Activated T-helper 2 cell treated with anti-CD3 and anti-CD28 coated beads, Interferon-gamma antibody, Interleukin-2, Interleukin-4, amounts not matched to agents 10 μg/mL and 5 μg/mL and 100 μg/mL, durations not matched to agents 14 hours and 24 hours and 36 hours (primary cell): Measurements from ENCODE around the gene TNP1. TPM values are rescaled to one million over a fixed set of nuclear protein-coding genes. Genes with fewer than 3 reads are reported as not detected.

Experiments
- DNase-seq: peaks from one replicate; pipeline ENCODE4 v3.0.0; 2021; ENCODE audit warnings: low spot score
- H3K27ac Mint-ChIP-seq: one replicate; pipeline ENCODE4 v1.8.0; 2021; ENCODE audit warnings: mixed read lengths
- H3K27me3 Mint-ChIP-seq: one replicate; pipeline ENCODE4 v1.8.0; 2021; ENCODE audit warnings: low read depth, mixed read lengths
- H3K36me3 Mint-ChIP-seq: one replicate; pipeline ENCODE4 v1.8.0; 2021; ENCODE audit warnings: low read depth, mixed read lengths
- H3K4me1 Mint-ChIP-seq: one replicate; pipeline ENCODE4 v1.8.0; 2021; ENCODE audit warnings: low read depth, mixed read lengths
- H3K4me3 Mint-ChIP-seq: one replicate; pipeline ENCODE4 v1.8.0; 2021; ENCODE audit warnings: low read depth, mild to moderate bottlenecking, moderate library complexity, mixed read lengths
- H3K9me3 Mint-ChIP-seq: one replicate; pipeline ENCODE4 v1.8.0; 2021; ENCODE audit warnings: mixed read lengths
- intact Hi-C: fragments of 100-400 bp; cut with micrococcal nuclease; formaldehyde crosslinking; loops from one replicate; pipeline ENCODE4 v1.15.1; 2023
- total RNA-seq: library from RNA; stranded (reverse); gene quantifications from 2 replicates; pipeline ENCODE4 v1.2.3, GENCODE V29; 2022

TNP1 gene
- total RNA-seq, 1 donor from 2014 or later: not detected

- DNase-seq: no peak
- Mint-ChIP-seq H3K4me1 (peaks cover 29% of the 10 kb centered on the region), H3K27ac (no peak overlapping the region), H3K36me3 (no peaks in the 10 kb centered on the region), H3K9me3 (no peaks in the 10 kb centered on the region), H3K27me3 (peaks cover 9% of the 10 kb centered on the region), H3K4me3 (no peak overlapping the region)
- intact Hi-C loops: no loop called here
These were observed 8.3 kb downstream of the TNP1 start for GRCh38 chr2:216851486-216852090.

- Mint-ChIP-seq H3K9me3 (no peaks in the 10 kb centered on the region), H3K27me3 (peaks cover 9% of the 10 kb centered on the region), H3K27ac (no peak overlapping the region), H3K36me3 (no peaks in the 10 kb centered on the region), H3K4me3 (no peak overlapping the region), H3K4me1 (peaks cover 23% of the 10 kb centered on the region)
- no peak for DNase-seq
- intact Hi-C loops: loop anchor here (1.0 kb wide), 1 partner anchor 8 kb away; no protein-coding TSS in a partner anchor
These were observed 9.1 kb downstream of the TNP1 start for GRCh38 chr2:216850665-216851322.

- Mint-ChIP-seq H3K9me3 (no peaks in the 10 kb centered on the region), H3K4me3 (no peak overlapping the region), H3K27ac (no peak overlapping the region), H3K27me3 (peaks cover 14% of the 10 kb centered on the region), H3K36me3 (no peaks in the 10 kb centered on the region), H3K4me1 (peaks cover 23% of the 10 kb centered on the region)
- intact Hi-C loops: loop anchor here (1.0 kb wide), 1 partner anchor 8 kb away; no protein-coding TSS in a partner anchor
- no peak for DNase-seq
These were observed 9.9 kb downstream of the TNP1 start for GRCh38 chr2:216849987-216850386.

GRCh38 chr2:216845426-216845825 lies 14.4 kb downstream of the TNP1 start:
- Mint-ChIP-seq H3K27ac (no peak overlapping the region), H3K27me3 (peaks cover 17% of the 10 kb centered on the region), H3K9me3 (no peaks in the 10 kb centered on the region), H3K4me1 (peaks cover 9% of the 10 kb centered on the region), H3K36me3 (no peaks in the 10 kb centered on the region), H3K4me3 (no peak overlapping the region)
- no peak for DNase-seq
- intact Hi-C loops: no loop called here

- Mint-ChIP-seq H3K4me1 (no peaks in the 10 kb centered on the region), H3K9me3 (no peaks in the 10 kb centered on the region), H3K27ac (no peak overlapping the region), H3K4me3 (no peak overlapping the region), H3K36me3 (no peaks in the 10 kb centered on the region), H3K27me3 (peaks cover 21% of the 10 kb centered on the region)
- DNase-seq: no peak
- intact Hi-C loops: no loop called here
These were observed 17.2 kb downstream of the TNP1 start for GRCh38 chr2:216842636-216843035.

- H3K27ac Mint-ChIP-seq: no peak overlapping the region
- no peak overlapping the region for H3K4me3 Mint-ChIP-seq
- intact Hi-C loops: no loop called here
These were observed 20.2 kb downstream of the TNP1 start for GRCh38 chr2:216839688-216840087.

GRCh38 chr2:216838151-216838550 lies 21.7 kb downstream of the TNP1 start:
- peaks cover 25% of the 10 kb centered on the region for H3K27me3 Mint-ChIP-seq
- no peaks in the 10 kb centered on the region for H3K4me1 Mint-ChIP-seq
- no peaks in the 10 kb centered on the region for H3K9me3 Mint-ChIP-seq
- H3K4me3 Mint-ChIP-seq: no peak overlapping the region
- intact Hi-C loops: no loop called here
- DNase-seq: no peak
- no peak overlapping the region for H3K27ac Mint-ChIP-seq
- H3K36me3 Mint-ChIP-seq: no peaks in the 10 kb centered on the region

More at GRCh38 chr2:216839688-216840087, 20.2 kb downstream of the TNP1 start:
- peaks cover 22% of the 10 kb centered on the region for H3K27me3 Mint-ChIP-seq
- no peak for DNase-seq
- H3K9me3 Mint-ChIP-seq: no peaks in the 10 kb centered on the region
- no peaks in the 10 kb centered on the region for H3K4me1 Mint-ChIP-seq
- H3K36me3 Mint-ChIP-seq: no peaks in the 10 kb centered on the region

GRCh38 chr2:216837740-216838139 lies 22.1 kb downstream of the TNP1 start:
- H3K9me3 Mint-ChIP-seq: no peaks in the 10 kb centered on the region

GRCh38 chr2:216833061-216833460 lies 26.8 kb downstream of the TNP1 start:
- Mint-ChIP-seq H3K36me3 (no peaks in the 10 kb centered on the region), H3K27me3 (peaks cover 26% of the 10 kb centered on the region), H3K4me3 (no peak overlapping the region), H3K4me1 (no peaks in the 10 kb centered on the region), H3K9me3 (no peaks in the 10 kb centered on the region), H3K27ac (no peak overlapping the region)
- no peak for DNase-seq
- intact Hi-C loops: no loop called here

More at GRCh38 chr2:216837740-216838139, 22.1 kb downstream of the TNP1 start:
- DNase-seq: no peak
- intact Hi-C loops: no loop called here
- no peak overlapping the region for H3K27ac Mint-ChIP-seq
- no peak overlapping the region for H3K4me3 Mint-ChIP-seq
- peaks cover 25% of the 10 kb centered on the region for H3K27me3 Mint-ChIP-seq
- H3K36me3 Mint-ChIP-seq: no peaks in the 10 kb centered on the region
- H3K4me1 Mint-ChIP-seq: no peaks in the 10 kb centered on the region

GRCh38 chr2:216830346-216830745 lies 29.5 kb downstream of the TNP1 start:
- no peaks in the 10 kb centered on the region for H3K9me3 Mint-ChIP-seq

GRCh38 chr2:216829533-216829932 lies 30.3 kb downstream of the TNP1 start:
- no peak overlapping the region for H3K27ac Mint-ChIP-seq
- H3K9me3 Mint-ChIP-seq: no peaks in the 10 kb centered on the region
- H3K4me1 Mint-ChIP-seq: no peaks in the 10 kb centered on the region
- no peaks in the 10 kb centered on the region for H3K36me3 Mint-ChIP-seq
- no peak overlapping the region for H3K4me3 Mint-ChIP-seq
- DNase-seq: no peak
- peaks cover 21% of the 10 kb centered on the region for H3K27me3 Mint-ChIP-seq
- intact Hi-C loops: no loop called here

More at GRCh38 chr2:216830346-216830745, 29.5 kb downstream of the TNP1 start:
- intact Hi-C loops: no loop called here
- Mint-ChIP-seq H3K4me3 (no peak overlapping the region), H3K4me1 (no peaks in the 10 kb centered on the region), H3K36me3 (no peaks in the 10 kb centered on the region), H3K27me3 (peaks cover 21% of the 10 kb centered on the region), H3K27ac (no peak overlapping the region)
- no peak for DNase-seq

- H3K27me3 Mint-ChIP-seq: peaks cover 19% of the 10 kb centered on the region
- DNase-seq: no peak
- no peaks in the 10 kb centered on the region for H3K4me1 Mint-ChIP-seq
- H3K36me3 Mint-ChIP-seq: no peaks in the 10 kb centered on the region
- H3K27ac Mint-ChIP-seq: no peak overlapping the region
- H3K9me3 Mint-ChIP-seq: no peaks in the 10 kb centered on the region
- no peak overlapping the region for H3K4me3 Mint-ChIP-seq
- intact Hi-C loops: no loop called here
These were observed 32.7 kb downstream of the TNP1 start for GRCh38 chr2:216827073-216827720.

- no peaks in the 10 kb centered on the region for H3K36me3 Mint-ChIP-seq
- H3K4me3 Mint-ChIP-seq: no peak overlapping the region
- no peak for DNase-seq
- H3K4me1 Mint-ChIP-seq: no peaks in the 10 kb centered on the region
- peaks cover 14% of the 10 kb centered on the region for H3K27me3 Mint-ChIP-seq
- no peak overlapping the region for H3K27ac Mint-ChIP-seq
- intact Hi-C loops: no loop called here
- H3K9me3 Mint-ChIP-seq: no peaks in the 10 kb centered on the region
These were observed 37.4 kb downstream of the TNP1 start for GRCh38 chr2:216822470-216822869.
